HG03025 (cell line): ENCODE data around the gene ILK.

Source experiments
- ATAC-seq: cut with Tn5 transposase; IDR thresholded peaks from one replicate; pipeline ENCODE4 v1.9.1; 2021; ENCODE audit warnings: mild to moderate bottlenecking, moderate library complexity; ENCODE audit not compliant: unreplicated experiment, low FRiP score

The ILK gene

GRCh38 chr11:6604790-6605189, 1.2 kb downstream of the ILK start:
- ATAC-seq, result no peak

- no peak for ATAC-seq
Measured at GRCh38 chr11:6606471-6607189, 3.1 kb downstream of the ILK start.

GRCh38 chr11:6607190-6607795, 3.7 kb downstream of the ILK start:
- ATAC-seq, result no peak

DNA sequence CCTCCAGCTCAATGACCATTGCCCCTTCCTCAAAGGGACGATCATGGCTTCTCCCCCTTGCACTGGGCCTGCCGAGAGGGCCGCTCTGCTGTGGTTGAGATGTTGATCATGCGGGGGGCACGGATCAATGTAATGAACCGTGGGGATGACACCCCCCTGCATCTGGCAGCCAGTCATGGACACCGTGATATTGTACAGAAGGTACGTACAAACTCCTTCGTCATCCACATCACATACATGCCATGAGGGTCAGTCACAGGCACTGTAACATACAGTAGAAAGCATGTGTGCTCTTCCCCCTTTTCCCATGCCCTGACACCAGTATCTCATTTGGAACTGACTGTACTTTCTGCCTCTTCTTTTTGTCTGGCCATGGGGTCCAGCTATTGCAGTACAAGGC, 4.4 kb downstream of the ILK start:
- ATAC-seq, result no peak

DNA sequence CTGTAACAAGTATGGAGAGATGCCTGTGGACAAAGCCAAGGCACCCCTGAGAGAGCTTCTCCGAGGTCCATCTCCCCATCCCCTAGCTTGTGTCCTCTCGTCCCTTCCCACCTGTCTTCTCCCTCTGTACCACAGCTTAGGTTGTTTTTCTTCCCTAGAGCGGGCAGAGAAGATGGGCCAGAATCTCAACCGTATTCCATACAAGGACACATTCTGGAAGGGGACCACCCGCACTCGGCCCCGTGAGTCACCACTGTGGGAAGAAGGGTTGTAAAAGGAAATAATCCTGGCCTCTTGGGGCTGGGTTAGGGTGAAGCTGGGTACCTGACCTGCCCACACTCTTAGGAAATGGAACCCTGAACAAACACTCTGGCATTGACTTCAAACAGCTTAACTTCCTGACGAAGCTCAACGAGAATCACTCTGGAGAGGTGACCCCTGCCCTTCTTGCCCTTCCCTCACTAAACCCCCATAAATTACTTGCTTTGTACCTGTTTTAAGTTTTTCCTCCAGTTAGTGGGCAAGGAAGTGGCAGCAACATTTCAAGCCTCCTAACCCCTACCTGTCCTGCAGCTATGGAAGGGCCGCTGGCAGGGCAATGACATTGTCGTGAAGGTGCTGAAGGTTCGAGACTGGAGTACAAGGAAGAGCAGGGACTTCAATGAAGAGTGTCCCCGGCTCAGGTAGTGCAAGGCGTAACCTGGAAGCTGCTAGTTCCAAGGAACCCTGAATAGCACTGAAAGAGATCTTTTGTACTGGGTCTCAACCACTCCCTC, 5.3 kb downstream of the ILK start:
- no peak for ATAC-seq

DNA sequence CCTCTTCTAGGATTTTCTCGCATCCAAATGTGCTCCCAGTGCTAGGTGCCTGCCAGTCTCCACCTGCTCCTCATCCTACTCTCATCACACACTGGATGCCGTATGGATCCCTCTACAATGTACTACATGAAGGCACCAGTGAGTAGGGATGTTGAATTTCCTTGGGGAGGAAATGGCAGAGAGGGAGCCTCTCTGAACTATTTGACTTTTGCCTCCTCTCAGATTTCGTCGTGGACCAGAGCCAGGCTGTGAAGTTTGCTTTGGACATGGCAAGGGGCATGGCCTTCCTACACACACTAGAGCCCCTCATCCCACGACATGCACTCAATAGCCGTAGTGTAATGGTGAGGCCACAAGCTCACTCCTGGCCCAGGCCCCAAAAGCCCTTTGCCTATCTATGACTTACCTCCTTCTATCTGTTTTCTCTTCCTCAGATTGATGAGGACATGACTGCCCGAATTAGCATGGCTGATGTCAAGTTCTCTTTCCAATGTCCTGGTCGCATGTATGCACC, 6.0 kb downstream of the ILK start:
- no peak for ATAC-seq

DNA sequence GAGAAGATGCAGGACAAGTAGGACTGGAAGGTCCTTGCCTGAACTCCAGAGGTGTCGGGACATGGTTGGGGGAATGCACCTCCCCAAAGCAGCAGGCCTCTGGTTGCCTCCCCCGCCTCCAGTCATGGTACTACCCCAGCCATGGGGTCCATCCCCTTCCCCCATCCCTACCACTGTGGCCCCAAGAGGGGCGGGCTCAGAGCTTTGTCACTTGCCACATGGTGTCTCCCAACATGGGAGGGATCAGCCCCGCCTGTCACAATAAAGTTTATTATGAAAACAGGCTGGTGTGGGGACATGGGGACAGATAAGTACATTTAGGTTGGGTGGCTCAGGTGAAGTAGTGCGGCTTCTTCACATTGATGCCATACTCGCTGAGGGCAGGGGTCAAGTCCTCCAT, 7.0 kb downstream of the ILK start:
- no peak for ATAC-seq

DNA sequence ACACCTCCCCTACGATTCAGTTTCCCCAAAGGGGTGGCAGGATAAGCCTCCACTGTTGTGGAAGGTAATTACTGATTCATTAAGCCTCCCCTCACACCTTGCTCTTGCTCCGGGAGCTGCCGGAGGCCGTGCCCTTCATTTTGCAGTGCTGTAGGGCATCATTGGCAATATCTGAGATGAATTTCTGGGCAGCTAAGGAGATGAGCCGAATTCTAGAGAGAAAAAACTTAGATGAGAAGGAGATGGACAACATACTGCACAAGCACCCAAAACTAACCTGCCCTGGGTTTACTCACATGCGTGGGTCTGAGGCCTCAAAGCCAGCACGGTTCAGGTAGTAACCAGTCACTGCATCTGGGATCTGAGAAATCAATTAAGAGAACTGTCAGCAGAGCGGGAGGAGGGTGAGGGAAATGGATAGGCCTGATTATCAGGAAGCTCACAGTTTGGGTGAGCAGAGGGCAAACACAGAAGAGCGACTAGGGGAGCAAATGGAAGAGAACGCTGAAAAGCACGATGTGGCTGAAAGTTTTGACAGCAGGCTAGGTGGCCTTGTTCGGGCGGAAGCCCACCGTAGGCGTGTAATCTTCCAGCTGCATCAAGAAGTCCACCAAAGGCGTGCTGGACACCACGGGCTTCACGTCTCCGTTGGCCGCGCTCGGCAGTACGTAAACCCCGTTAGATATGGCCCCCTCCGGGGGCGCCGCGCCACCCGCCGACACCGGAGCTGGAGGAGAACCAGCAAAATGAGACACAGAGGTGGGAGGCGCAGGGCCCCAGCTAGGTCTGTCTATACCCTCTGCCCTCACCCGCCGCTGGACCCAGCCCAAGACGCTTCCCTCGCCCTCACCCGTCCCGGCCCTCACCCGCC, 7.8 kb downstream of the ILK start:
- ATAC-seq, result no peak

DNA sequence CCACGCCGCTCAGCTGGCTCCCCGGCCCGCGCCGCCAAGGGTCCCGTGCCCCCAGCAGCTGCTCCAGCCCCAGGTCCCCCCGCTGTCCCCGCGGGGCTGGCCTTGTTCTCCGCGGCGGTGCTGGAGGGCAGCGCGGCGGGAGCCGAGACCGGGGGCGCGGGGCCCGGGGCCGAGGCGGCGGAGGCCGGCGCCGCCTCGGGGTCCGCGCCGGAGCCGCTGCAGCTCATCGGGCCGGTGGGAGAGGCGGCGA, 8.3 kb downstream of the ILK start:
- peak; percentile 12 for ATAC-seq

DNA sequence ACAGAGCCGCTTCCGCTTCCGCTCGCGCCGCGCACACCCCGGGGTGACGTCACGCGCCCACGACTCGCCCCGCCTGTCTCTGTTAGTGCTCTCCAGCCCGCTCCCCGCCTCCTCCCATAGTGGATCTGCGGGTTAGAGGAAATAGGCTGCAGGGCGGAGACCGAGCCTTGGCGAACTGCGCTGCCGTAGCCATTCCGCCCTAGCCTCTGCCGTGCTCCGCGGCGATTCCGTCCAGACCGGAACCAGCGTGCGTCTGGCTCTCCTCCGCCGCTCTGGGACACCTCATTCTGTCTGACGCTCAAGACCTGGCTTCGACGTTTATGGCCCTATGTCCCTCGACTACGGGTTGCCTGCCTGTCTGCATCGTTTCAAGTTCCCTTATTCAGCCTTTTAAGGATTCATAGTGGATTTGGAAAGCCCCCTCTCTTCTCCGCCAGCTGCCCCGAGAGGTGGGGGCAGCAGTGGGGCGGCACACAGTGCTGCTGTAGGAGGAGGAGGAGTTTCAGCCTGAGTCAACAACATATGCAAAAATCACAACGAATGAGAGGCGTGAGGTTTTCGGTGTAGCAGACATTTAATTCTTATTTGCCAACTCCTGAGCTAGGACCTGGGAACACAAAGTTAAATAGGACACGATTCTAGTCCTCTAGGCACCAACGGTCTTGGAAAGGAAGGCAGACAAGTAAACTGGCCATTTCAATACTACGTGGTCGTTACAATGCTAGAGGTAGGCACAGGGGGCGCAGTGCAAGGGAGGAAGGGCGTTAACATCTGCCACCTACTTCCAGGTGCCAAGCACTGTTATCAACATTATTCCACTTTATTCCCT, 8.9 kb downstream of the ILK start, which contains the start of gene TAF10:
TAF10 (minus strand) TSS at position 4 of the 829 bp plus-strand sequence. CDS start 27 bp downstream, outside the sequence.
- ATAC-seq, result peak; percentile 89

GRCh38 chr11:6613496-6613895, 9.9 kb downstream of the ILK start:
- no peak for ATAC-seq

- no peak for ATAC-seq
Measured at GRCh38 chr11:6614446-6614845, 10.9 kb downstream of the ILK start.

- no peak for ATAC-seq
Measured at GRCh38 chr11:6615046-6615445, 11.5 kb downstream of the ILK start.

GRCh38 chr11:6615882-6616585, 12.5 kb downstream of the ILK start:
- ATAC-seq, result no peak

DNA sequence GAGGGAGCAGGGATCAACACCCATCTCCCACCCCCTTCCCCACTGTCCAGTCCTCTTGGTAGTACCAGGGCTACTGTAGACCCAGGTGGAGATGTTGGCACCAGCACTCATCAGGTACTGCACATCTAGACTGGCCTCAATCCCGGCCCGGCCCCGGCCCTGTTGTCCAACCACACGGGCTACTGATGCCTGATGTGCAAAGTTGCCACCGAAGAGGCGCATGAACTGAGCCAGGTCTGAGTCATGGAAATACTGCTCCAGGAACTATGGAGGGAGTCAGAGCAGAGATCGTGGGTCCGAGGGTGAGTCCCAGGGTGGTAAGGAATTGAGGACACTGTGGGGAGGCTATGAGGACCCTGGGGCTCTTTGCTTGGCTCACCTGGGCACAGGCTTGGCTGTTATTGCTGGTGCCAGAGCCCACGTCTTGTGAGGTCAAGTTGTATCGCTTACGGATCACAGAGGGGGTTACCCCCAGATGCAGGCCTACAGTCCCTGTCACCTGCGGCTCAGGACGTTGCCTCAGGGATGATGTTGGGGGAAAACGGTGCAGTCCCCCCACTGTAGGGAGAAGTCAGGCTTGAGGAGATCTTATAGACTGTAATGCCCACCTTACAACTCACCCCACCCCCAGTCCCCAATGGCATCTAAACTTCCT, 13.1 kb downstream of the ILK start:
- ATAC-seq, result no peak

DNA sequence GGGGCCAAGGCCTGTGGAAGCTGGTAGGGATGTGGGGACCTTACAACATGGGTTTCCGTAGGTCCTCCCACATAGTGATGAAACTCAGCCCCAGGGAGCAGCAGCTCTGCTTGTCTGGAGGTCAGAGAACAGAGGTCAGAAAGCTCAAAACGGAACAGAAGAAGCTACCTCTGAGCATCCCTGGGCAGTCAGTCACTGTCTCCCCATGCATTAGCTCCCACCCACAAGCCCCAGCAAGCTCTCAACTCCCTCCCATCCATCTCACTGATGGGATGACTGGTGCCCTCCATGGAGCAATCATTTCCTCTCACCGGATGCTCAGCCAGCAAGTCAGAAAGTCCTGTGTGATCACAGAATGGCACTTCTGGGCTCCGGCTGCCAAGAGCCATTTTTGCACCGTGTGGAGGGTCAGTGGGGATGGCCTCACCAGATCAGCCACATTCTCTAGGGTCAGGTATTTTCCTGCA, 13.8 kb downstream of the ILK start:
- ATAC-seq, result no peak

- ATAC-seq, result no peak
Measured at GRCh38 chr11:6618117-6619003, 14.8 kb downstream of the ILK start.
